Measurements from ENCODE around the gene CDK9.
"Not testable (repeated sequence)": the region's sequence is repeated elsewhere in the genome, so short reads cannot be mapped to it uniquely, and the experiment has no call there.

The CDK9 gene

DNA sequence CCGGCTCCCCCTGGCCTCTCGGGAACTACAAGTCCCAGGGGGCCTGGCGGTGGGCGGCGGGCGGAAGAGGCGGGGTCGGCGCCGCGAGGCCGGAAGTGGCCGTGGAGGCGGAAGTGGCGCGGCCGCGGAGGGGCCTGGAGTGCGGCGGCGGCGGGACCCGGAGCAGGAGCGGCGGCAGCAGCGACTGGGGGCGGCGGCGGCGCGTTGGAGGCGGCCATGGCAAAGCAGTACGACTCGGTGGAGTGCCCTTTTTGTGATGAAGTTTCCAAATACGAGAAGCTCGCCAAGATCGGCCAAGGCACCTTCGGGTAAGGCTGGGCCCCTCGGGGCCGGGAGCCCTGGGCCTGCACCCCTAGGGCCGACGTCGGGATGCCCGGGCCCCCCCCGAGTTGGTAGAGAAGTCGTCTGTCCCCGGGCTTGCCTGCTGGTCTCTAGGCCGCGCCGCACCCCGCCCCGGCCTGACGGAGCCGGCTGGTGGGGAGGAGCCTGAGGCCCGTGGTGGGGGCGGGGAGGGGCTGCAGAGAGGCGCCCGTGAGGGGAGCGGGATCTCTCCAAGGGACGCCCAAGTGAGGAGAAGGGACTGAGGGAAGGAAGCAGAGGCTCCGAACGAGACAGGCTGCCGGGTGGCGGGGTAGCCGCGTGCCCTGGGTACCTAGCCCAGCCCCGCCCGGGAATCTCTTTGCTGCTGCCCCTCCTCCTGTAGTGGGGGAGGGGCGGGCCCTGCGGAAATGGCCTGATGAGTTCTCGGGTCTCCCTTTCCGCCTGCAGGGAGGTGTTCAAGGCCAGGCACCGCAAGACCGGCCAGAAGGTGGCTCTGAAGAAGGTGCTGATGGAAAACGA, at the start of gene CDK9:
TSS of gene CDK9 (plus strand) at position 102 of the 840 bp plus-strand sequence. CDS start at position 217, 115 bp downstream.
- DNase-seq: peak; percentile 96

DNA sequence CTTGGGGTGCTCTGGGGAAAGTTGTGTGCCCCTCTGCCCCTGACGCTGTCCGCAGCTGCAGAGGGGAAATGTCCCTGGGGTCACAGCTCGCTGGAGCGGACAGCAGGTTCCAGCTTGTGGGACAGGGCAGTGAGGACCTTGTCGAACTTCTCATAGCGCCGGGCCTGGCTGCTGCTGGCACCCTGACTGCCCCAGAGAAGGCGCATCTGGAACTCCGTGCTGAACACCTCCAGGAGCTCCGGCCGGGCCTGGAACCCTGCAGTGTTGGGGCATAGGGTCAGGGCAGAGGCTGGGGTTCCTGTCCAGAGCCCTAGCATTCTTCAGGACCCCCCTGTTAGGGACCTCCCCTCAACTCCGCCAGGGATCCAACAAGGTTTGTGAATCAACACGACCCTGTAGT, 47.2 kb upstream of the CDK9 start:
- DNase-seq: no peak

DNA sequence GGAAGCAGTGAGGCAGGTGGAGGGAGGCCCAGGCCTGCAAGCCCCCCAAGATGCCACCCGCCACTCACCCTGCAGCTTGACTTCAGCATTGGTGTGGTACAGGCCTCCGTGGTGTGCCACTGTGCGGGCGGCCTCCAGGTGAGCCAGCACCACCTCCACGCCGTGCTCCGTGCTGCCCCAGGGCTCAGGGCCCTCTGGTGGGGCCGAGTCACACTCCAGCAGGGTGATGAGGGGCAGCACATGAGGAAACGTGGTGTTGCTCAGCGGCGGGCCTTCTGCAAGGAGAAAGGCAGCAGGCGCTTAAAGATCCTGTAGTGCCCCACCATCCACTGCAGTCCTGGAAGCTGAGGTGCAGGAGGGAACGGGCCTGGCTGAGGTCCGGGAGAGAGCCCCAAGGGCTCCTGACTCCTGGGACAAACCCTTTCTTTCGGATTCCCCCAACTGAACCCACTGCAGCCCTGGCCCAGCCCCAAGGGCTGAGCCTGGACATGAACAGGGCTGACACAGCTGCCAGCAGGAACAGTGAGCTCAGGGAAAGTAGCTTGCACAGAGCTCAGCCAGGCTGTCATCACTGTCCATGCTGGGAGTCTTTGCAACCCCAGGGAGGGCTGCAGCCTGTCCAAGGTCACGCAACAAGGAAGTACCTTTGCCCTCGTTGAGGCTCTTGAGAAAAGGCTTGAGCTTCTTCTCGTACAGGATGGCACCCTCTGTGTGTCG, 46.1 kb upstream of the CDK9 start:
- DNase-seq: no peak

DNA sequence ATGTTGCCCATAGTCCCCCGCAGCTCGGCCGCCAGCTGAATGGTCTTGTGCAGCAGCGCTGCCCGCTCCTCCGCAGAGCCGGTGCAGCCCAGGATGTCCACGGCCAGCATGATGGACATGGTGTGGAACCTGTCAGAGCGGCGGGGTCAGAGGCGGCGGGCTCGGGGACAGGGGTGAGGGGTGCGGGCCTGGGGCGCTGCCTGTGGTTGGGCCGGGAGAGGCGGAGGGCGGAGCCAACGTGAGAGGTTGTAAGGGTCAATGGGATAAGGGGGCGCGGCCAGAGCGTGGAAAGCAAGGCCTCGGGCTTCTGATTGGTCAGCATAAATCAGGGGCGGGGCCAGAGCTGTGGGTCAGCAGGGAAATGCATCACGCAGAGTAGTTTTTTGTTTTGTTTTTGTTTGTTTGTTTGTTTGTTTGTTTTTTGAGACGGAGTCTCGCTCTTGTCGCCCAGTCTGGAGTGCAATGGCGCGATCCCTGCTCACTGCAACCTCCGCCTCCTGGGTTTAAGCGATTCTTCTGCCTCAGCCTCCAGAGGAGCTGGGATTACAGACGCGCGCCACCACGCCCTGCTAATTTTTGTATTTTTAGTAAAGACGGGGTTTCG, 43.9 kb upstream of the CDK9 start:
- no peak for DNase-seq

DNA sequence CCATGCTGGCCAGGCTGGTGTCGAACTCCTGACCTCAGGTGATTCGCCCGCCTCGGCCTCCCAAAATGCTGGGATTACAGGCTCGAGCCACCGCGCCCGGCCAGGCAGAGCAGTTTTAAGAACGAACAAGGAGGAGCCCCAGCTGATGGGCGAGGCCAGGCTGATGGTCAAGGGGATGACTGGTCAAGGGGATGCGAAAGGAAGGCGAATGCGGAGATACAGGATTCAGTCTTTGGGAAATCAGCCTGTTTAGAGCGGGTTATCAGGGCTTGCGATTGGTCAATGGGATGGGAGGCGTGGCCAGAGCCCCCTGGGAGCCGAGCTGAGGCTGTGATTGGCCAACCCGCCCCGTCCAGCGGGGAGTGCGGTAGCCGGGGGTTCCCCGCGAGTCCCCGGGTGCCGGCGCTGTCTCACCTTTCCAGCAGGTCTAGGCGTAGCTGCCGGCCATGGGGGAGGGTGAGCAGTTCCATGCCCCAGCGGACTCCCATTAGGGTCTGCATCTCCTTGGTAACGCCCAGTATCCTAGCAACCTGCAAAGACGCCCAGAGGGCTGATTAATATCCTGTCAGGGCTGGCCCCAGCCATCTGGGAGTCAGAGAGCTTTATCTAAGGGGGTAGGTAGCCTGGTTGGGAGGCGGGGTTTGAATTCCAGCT, 43.3 kb upstream of the CDK9 start:
- peak; percentile 99 for DNase-seq

DNA sequence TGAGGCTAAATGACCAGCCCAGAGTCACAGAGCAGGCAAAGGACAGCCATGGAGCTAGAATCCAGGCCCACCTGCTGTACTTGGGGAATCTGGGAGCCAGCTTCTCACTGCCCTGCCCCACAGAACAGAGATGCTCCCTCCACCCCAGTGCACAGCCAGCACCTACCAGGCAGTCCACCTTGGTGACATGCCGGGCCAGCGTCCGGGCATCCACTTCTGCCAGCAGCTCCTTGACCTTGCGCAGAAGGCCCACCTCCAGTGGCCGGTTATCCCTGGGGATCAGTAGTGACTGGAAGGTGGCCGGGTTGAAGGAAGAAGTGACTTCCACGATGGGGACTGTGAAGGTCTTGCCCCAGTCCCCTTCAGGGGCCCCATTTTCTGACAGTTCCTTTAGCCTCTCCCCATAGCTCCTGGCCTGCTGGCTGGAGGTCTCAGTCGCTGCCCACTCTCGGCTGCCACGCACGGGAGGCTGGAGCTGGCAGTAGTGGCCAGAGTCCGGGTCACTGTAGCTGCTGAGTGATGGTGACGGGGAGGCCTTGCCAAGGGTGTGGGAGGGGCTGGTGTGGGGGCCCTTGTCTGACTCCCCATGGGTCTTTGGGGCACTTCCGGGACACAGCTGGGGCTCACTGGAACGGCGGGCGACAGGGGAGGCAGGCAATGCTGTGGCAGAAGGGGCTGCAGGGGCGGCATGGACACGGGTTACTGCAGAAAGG, 41.3 kb upstream of the CDK9 start:
- no peak for DNase-seq

DNA sequence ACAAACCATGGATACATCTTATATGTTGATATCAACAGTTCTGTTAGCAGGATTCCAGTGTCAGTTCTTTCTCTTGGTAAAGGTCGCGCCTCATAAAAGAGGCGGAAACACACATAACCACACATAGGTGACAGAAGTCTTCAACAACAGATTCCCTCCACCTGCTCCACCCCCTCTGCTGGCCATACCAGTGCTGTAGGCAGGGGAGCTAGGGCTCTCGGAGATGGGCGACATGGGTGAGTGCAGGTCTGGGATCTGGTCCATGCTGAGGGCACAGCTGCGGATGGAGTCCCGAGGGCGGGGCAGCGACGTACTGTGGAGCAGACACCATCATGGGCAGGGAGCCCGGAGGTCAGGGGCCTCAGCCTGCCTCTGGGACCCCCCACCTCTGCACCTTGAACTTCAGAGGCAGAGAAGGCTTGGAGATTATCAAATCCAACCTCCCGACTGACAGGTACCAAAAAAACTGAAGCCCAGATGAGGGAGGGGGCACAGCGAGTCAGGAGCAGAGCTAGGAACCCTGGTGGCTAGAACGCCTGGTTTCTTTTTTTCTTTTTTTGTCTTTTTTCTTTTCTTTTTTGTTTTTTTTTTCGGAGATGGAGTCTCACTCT, 38.8 kb upstream of the CDK9 start:
- no peak for DNase-seq

DNA sequence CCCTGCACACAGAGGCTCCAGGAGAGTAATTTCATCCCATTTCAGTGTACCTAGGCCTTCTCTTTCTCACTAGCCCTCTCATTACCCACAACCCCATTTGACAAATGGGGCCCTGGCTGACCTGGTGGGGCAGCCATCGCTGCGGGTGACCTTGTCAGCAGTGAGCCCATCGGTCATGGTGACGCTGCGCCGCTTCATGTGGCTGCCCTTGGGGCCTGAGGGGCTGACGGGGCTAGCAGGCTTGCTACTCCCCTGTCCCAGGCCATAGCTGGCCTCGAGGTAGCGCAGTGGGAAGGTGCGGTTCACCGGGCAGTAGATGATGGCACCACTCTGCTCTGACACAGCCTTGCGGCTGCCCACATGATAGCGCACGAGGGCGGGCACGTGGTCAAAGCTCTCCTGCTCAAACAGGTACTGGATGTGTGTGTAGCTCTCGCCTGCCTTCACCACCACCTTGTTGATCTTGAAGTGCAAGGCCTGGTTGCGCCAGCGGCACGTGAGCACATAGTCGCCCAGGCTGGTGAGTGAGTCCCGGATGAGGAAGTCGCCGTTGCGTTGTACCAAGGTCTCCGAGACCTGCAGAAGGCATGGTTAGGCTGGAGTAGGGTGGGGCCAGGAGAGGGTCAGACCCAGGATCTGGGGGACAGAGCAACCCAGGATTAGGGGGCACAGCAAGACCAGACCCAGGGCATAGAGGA, 36.6 kb upstream of the CDK9 start:
- no peak for DNase-seq

DNA sequence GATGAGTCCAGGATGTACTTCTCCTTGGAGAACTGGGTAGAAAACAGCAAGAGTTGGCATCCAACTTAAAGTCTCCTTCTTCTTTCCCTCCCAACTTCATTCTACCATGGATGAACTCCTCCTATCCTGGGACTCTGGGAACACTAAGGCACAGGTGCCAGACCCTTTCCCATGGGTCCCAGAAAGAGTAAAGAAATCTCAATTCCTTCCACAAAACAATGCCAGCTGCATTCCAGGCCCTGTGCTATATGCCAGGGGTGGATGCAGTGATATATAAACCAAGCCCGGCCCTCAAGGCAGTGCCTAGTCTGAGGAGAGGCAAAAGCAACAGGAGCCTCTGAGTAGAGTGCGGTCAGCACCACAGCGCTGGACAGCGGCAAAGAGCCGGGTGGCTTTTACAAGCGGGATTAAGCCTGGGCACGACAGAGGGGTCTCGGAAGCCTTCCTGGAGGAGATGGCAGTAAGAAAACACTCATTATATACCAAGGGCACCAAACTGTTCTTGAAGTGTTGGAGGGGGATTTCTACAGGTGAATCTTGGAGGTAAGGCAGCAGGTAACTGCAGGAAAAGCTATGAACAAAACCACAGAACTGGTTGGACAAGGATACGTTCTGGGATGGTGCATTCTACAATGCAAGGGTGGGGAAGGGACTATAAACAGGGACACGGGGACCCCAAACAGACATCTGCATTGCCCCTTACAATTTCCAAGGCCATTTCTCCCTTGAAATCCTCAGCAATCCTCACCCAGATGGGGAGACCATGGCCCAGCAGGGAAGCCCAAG, 34.4 kb upstream of the CDK9 start:
- DNase-seq: no peak

DNA sequence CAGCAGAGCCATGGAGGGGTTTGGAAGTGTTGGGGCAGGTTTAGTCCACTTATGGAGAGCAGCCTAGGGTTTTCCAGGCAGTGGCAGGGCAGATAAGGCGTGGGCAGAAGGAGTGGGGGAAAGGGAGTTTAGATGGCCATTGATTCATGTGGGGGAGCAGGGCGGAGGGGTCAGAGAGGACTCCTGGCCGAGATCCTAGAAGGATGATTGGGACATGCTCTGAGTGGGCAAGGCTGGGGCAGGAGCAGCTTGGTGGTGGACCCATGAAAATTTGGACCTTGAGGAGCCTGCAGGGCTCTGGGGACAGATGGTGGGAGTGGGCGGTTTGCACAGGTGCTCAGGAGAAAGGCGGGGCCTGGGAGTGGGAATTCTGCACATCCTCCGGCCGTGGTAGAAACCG, 32.7 kb upstream of the CDK9 start:
- peak; percentile 38 for DNase-seq

DNA sequence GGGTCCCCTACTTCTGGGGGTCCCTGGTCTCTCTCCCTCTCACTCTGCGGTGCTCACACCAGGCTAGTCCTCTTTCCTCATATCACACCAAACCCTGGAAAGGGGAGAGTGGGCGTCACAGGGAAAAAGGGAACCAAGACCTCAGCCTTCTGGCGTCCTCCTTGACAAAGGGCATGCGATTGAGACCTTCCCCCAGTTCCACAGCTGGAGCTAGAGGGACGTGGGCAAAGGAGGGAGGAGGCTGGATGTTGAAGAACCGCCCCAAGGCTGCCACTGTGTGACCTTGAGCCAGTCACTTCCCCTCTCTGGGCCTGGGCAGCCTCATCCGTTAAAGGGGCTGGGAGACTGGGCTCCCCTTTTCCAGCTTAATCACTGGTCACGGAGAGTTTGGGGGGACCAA, 32.2 kb upstream of the CDK9 start:
- DNase-seq: no peak

DNA sequence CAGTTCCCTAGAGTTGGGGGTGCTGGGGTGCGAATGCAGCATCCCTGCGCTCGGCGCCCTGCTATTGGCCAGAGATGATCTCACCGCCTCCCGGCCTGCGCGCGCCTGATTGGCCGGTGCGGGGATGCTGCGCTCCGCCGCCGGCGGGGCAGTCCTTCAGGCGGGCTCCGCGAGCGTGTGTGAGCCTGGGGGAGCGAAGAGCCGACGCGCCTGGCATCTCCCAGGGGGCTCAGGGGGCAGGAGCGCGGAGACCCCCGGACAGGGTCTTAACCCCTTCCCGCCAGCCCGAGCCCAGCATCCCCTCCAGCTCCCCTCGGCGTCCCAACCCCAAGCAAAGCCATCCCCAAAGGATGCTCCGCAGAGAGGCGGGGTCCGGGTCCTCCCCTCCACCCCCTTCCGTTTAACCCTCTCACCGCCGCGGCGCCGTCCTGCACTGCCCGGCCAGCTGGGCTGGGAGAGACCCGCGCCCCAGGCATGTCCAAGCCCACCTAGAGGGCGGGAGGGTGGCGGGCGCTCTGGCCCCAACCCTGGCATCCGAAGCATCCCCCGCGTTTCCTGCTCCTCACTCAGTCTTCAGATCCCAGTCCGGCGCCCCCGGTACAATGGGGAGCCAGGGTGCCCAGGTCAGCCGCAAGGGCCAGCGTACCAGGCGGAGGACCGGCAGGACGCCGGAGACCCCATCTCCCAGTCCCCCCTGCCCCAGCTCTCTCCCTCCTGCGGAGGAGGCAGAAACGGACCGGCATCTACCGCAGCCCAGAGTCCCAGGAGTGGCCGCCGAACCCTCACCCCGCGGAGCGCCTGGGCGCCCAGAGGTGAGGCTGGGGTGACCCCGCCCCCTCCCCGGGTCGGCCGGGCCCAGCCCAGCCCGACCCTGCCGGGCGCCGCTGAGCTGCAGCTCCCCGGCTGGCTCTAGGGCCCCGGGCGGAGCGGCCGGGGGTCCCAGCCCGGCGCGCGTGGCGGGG, 31.5 kb upstream of the CDK9 start:
- DNase-seq: peak; percentile 75

DNA sequence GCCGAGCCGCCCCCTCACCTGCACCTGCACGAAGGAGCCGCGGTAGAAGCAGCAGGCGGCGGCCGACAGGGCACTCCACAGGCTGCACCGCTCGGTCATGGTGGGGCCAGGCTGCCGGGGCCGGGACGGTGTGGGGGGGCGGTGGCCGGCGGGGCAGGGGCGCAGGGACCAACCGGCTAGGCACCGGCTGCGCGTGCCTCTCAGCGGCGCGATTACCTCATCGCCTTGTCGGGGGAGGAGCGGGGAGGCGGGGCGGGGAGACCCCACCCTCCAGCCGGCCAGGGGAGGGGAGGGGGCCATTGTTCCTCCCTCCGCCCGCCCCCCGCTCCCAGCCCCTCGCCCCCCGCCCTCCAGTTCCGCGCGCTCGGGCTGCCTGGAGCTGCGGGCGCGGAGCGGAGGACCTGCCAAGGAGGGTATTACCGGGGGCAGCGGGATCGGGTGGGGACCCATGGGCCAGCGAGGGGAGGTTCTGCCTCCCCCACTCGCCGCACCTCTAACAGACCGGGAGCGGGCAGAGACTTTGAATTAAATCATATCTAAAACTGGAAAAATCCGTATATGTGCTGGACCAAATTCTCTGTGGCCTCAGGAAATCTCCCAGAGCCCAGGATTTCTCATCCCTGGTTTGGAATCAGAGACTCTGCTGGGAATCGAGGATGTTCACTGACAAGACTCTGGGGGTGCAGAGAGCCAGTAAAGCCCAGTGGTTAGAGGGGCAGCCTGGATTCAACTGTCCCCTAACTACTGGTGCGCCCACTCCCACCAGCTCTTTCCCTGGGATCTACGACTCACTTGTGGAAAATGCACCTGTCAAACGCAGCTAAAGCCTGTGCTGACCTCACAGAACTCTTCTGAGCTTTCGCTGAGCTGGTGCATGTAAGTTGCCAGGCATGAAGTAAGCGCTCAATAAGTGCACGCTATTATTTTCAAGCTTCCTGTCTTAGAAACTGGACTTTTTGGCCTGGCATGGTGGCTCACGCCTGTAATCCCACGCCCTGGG, 30.5 kb upstream of the CDK9 start:
- DNase-seq: peak; percentile 88

DNA sequence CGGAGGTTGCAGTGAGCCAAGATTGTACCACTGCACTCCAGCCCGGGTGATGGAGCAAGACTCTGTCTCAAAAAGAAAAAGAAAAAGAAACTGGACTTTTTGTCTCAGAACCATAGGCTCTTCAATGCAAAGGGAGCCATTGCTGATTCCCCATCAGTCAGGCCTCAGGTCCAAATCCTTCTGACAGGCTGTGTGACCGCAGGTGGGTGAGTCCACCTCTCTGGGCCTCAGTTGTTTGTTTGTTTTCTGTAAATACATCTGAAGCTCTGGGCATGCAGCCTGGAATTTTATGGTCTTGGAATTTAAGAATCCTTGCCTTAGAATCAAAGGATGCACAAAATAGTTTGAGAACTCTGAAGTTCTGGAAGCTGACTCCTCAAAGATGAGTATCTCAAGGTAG, 29.6 kb upstream of the CDK9 start:
- no peak for DNase-seq

DNA sequence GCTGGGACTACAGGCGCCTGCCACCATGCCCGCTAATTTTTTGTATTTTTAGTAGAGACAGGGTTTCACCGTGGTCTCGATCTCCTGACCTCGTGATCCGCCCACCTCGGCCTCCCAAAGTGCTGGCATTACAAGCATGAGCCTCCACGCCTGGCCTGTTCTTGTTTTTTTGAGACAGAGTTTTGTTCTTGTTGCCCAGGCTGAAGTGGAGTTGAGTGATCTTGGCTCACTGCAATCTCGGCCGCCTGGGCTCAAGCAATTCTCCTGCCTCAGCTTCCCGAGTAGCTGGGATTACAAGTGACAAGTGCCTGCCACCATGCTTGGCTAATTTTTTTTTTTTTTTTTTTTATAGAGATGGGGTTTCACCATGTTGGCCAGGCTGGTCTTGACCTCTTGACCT, 29.1 kb upstream of the CDK9 start:
- DNase-seq: not testable (repeated sequence)

DNA sequence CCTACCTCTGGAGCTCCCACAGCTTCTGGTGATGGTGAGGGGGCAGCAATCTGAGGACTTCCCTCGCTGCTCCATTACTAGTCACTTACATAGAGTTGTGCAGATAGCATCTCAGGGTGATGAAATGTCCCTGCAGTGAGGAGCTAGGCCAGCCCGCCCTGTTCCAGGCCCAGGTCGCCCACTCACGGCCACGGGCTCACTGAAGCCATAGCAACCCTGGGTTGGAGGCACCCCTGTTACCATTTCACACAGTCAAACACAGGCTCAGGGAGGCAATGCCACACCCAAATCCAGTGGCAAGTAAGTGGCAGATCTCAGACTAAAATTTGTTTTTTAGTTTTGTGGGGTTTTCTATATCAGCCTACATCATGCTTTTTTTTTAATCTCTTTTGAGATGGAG, 27.0 kb upstream of the CDK9 start:
- DNase-seq: no peak

DNA sequence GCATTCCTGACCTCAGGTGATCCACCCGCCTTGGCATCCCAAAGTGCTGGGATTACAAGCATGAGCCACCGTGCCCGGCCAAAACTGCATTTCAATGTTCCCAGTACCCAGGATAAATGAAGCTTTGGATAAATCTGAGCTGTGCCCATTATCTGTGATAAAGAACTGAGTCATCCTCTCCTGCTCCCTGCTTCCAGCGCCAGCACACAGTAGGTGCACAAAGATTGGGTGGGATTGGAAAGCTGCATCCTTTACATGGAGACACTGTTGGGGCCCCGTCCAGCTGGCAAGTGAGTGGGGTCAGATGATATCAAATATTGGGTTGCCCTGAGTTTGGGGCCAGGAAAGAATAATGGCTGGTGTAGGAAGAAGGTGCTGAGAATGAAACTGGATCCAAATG, 24.8 kb upstream of the CDK9 start:
- DNase-seq: no peak

DNA sequence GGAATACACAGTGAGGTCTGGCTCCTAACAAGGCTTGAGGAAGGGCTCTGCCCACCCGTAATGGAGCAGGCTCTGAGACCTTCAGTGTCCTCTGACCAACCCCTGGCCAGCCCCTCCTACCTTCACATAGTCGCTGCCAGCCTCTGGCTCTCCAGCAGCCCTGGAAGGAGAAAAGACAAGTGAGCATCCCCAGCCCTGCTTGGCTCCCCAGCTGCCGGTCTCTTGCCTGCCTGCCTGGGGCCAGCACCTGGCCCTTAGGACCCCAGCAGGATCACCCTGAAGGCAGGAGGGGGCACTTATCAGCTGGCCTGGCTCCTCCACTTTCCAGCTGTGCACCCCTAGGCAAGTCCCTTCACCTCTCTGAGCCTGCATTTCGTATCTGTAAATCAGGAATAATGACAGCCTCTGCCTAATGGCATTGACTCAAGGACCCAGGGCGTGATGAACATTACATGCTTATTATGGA, 24.3 kb upstream of the CDK9 start:
- peak; percentile 41 for DNase-seq

Measured in NCI-H69 (cell line).